HG03095 (cell line): Measurements from ENCODE around the gene OR4D9.
A peak's percentile ranks its signal among the peaks of the same experiment; 100 is the strongest.

ENCODE experiments used
- ATAC-seq: cut with Tn5 transposase; IDR thresholded peaks from one replicate; pipeline ENCODE4 v1.9.1; 2021; ENCODE audit warnings: moderate library complexity; ENCODE audit not compliant: unreplicated experiment

Gene OR4D9

GRCh38 chr11:59550368-59550841 lies 39.1 kb downstream of the OR4D9 start:
- peak; percentile 80 for ATAC-seq

GRCh38 chr11:59550842-59551658 lies 39.7 kb downstream of the OR4D9 start:
- ATAC-seq: peak; percentile 32

GRCh38 chr11:59551659-59552521 lies 40.6 kb downstream of the OR4D9 start:
- ATAC-seq: no peak

DNA sequence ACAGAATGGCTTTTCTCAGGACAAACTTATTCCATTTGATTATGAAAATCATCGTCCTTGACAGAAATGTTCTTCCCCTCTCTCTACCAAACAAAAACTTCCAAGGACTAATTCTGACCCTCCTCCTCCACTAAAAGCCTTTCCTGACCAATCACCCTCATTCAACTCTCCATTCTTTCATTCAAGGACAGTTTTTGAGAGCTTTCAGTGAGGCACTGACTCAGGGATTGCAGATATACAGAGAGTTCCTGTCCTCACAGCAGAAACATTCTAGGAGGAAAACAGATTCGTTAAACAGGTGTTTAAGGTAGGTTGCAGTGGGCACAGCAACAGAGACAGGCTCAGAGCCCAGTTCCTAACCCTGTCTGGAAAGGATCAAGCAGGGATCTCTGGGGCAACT lies 41.5 kb downstream of the OR4D9 start:
- no peak for ATAC-seq

DNA sequence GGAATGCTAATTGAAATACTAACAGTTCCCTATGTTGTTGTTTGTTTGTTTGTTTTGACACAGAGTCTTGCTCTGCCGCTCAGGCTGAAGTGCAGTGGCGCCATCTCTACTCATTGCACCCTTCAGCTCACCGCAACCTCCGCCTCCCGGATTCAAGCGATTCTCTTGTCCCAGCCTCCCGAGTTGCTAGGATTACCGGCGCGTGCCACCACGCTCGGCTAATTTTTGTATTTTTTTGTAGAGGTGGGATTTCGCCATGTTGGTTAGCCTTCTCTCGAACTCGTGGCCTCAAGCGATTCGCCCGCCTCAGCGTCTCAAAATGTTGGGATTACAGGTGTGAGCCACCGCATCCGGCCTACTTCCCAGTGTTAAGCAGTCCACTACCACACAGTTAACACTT lies 42.0 kb downstream of the OR4D9 start:
- no peak for ATAC-seq

GRCh38 chr11:59555601-59556114 lies 44.3 kb downstream of the OR4D9 start:
- no peak for ATAC-seq

GRCh38 chr11:59556115-59556916 lies 45.0 kb downstream of the OR4D9 start:
- ATAC-seq: no peak

GRCh38 chr11:59556917-59557348 lies 45.6 kb downstream of the OR4D9 start:
- ATAC-seq: no peak

GRCh38 chr11:59558270-59558643 lies 46.9 kb downstream of the OR4D9 start:
- no peak for ATAC-seq

- ATAC-seq: no peak
Measured at GRCh38 chr11:59559886-59560285, 48.5 kb downstream of the OR4D9 start.

GRCh38 chr11:59560290-59560701 lies 49.0 kb downstream of the OR4D9 start:
- peak; percentile 31 for ATAC-seq

GRCh38 chr11:59560702-59561473 lies 49.5 kb downstream of the OR4D9 start:
- ATAC-seq: peak; percentile 48

GRCh38 chr11:59562292-59562691 lies 51.0 kb downstream of the OR4D9 start:
- no peak for ATAC-seq
